Gastrocnemius medialis (tissue), 4 donors: Measurements from ENCODE around the gene CYREN.

ENCODE experiments used
- CTCF ChIP-seq, 5 experiments: fragments of 450-650 bp in 3 of 5; fragments of 200-600 bp in 2 of 5; sonication (generic) in 2 of 5; IDR thresholded peaks in 4 of 5; conservative IDR thresholded peaks in 1 of 5; 1 replicate in 4 of 5; 2 replicates in 1 of 5; pipeline ENCODE4 v1.5.1; 2016 to 2019; ENCODE audit warnings: antibody characterized with exemption in 5 of 5, mild to moderate bottlenecking in 3 of 5, moderate library complexity in 3 of 5
- POLR2A ChIP-seq, 2 donors: fragments of 450-650 bp; IDR thresholded peaks; one replicate each; pipeline ENCODE4 v1.6.1; 2017; ENCODE audit warnings: antibody characterized with exemption in 2 of 2, mild to moderate bottlenecking in 2 of 2, moderate library complexity in 2 of 2

GRCh38 chr7:135175931-135176330, 5.4 kb upstream of the CYREN start:
- TF ChIP-seq POLR2A (IDR thresholded peaks at IDR 0.05) = no peak
- no peak for TF ChIP-seq CTCF (IDR thresholded peaks at IDR 0.05 in 4 of 5, conservative IDR thresholded peaks at IDR 0.05 in 1 of 5)
